MM.1S (cell line): ENCODE data around the gene TP53I13.

Experiments
- DNase-seq: peaks from one replicate; pipeline ENCODE4 v3.0.0-alpha.2; 2015
- H2AFZ ChIP-seq: fragments of 300-600 bp; sonication (generic); 2 replicates; pipeline ENCODE4 v1.6.0; 2016; ENCODE audit warnings: antibody characterized with exemption, low read length
- H3F3A ChIP-seq: fragments of 300-600 bp; sonication (generic); 2 replicates; pipeline ENCODE4 v1.6.1; 2016; ENCODE audit warnings: mild to moderate bottlenecking, antibody characterized with exemption, low read length, moderate library complexity, mixed read lengths; ENCODE audit not compliant: insufficient read depth
- H3K27ac ChIP-seq: fragments of 300-600 bp; sonication (generic); 2 replicates; pipeline ENCODE4 v1.5.1; 2016; ENCODE audit warnings: mild to moderate bottlenecking, low read length
- H3K27me3 ChIP-seq: fragments of 300-600 bp; sonication (generic); replicated peaks from 2 replicates; pipeline ENCODE4 v1.6.0; 2016; ENCODE audit warnings: low read length; ENCODE audit not compliant: insufficient read depth
- H3K36me3 ChIP-seq: fragments of 300-600 bp; sonication (generic); replicated peaks from 2 replicates; pipeline ENCODE4 v1.6.1; 2016; ENCODE audit warnings: mild to moderate bottlenecking, low read length, mixed read lengths; ENCODE audit not compliant: insufficient read depth
- H3K4me1 ChIP-seq: fragments of 300-600 bp; sonication (generic); 2 replicates; pipeline ENCODE4 v1.6.1; 2016; ENCODE audit warnings: low read length, mixed read lengths
- H3K4me2 ChIP-seq: fragments of 300-600 bp; sonication (generic); 2 replicates; pipeline ENCODE4 v1.6.0; 2016; ENCODE audit warnings: low read depth, low read length
- H3K4me3 ChIP-seq: fragments of 300-600 bp; sonication (generic); 2 replicates; pipeline ENCODE4 v1.5.1; 2016; ENCODE audit warnings: low read length, mixed read lengths
- H3K79me2 ChIP-seq: fragments of 300-600 bp; sonication (generic); 2 replicates; pipeline ENCODE4 v1.6.1; 2016; ENCODE audit warnings: mixed run types, low read length, mixed read lengths
- H3K9ac ChIP-seq: fragments of 300-600 bp; sonication (generic); 2 replicates; pipeline ENCODE4 v1.6.1; 2016; ENCODE audit warnings: low read length, mixed read lengths
- H3K9me2 ChIP-seq: fragments of 300-600 bp; sonication (generic); replicated peaks from 2 replicates; pipeline ENCODE4 v1.6.1; 2016; ENCODE audit warnings: mild to moderate bottlenecking, low read length, mixed read lengths; ENCODE audit not compliant: insufficient read depth
- H3K9me3 ChIP-seq: fragments of 300-600 bp; sonication (generic); replicated peaks from 2 replicates; pipeline ENCODE4 v1.6.1; 2016; ENCODE audit warnings: mild to moderate bottlenecking, low read length, mixed read lengths; ENCODE audit not compliant: insufficient read depth
- H4K20me1 ChIP-seq: fragments of 300-600 bp; sonication (generic); 2 replicates; pipeline ENCODE4 v1.6.1; 2016; ENCODE audit warnings: mild to moderate bottlenecking, low read length, moderate library complexity, mixed read lengths; ENCODE audit not compliant: insufficient read depth
- EZH2 ChIP-seq: fragments of 300-600 bp; sonication (generic); optimal IDR thresholded peaks from 2 replicates; pipeline ENCODE3; 2017; ENCODE audit warnings: low read depth, mild to moderate bottlenecking, antibody characterized with exemption, low read length, mixed read lengths
- EZH2phosphoT487 ChIP-seq: fragments of 300-600 bp; sonication (generic); IDR thresholded peaks from 2 replicates; pipeline ENCODE4 v1.6.1; 2018; ENCODE audit warnings: antibody characterized with exemption, low read length
- TF ChIP-seq, protein P1 (sequence below): fragments of 300-600 bp; sonication (generic); IDR thresholded peaks from 2 replicates; pipeline ENCODE4 v1.5.1; 2016; ENCODE audit warnings: antibody characterized with exemption, low read length, mixed read lengths

TP53I13 gene

DNA sequence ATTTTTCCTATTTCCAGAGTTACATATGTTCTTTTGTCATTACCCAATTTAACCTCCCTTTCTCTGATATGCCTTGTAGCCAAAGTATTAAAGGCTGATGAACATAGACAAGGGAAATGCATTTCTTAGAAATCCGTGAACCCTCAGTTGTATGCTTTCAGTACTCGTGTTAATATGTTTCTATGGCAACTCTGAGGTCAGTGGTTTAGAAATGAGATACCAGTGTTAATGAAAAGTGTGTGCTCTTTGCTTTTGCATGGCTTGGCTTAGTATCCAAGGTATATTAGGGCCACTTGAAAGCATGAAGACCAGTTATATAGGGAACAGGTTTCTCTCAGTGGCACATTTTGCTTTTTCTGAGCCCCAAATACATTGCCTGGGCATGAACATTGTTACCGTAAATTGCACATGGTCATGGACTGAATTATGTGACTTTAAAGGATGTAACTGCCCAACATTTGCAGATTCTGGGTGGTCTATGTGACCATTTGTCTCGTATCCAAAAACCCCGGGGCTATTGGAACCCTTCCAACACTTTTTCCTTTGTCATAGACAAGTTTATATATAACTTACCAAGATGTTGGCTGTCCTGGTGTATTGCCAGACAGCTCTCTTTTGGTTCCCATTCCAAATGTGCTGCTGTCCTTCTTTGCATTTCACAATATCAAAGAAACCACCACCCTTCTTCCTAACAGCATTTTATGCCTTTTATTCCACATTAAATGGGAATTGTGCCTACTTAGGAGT, 19.2 kb upstream of the TP53I13 start:
- Histone ChIP-seq H2AFZ (no peak overlapping the region), H3K4me2 (no peak overlapping the region), H3K9ac (no peak overlapping the region), H3K4me1 (no peaks in the 10 kb centered on the region), H3K27ac (no peak overlapping the region), H3F3A (no peaks in the 10 kb centered on the region), H3K27me3 (no peaks in the 10 kb centered on the region), H4K20me1 (no peaks in the 10 kb centered on the region), H3K79me2 (no peaks in the 10 kb centered on the region), H3K4me3 (no peak overlapping the region), H3K36me3 (no peaks in the 10 kb centered on the region), H3K9me2 (no peaks in the 10 kb centered on the region), H3K9me3 (no peaks in the 10 kb centered on the region)
- DNase-seq = no peak
- TF ChIP-seq EZH2 (no peak), EZH2phosphoT487 (no peak)
- TF ChIP-seq, protein P1, sequence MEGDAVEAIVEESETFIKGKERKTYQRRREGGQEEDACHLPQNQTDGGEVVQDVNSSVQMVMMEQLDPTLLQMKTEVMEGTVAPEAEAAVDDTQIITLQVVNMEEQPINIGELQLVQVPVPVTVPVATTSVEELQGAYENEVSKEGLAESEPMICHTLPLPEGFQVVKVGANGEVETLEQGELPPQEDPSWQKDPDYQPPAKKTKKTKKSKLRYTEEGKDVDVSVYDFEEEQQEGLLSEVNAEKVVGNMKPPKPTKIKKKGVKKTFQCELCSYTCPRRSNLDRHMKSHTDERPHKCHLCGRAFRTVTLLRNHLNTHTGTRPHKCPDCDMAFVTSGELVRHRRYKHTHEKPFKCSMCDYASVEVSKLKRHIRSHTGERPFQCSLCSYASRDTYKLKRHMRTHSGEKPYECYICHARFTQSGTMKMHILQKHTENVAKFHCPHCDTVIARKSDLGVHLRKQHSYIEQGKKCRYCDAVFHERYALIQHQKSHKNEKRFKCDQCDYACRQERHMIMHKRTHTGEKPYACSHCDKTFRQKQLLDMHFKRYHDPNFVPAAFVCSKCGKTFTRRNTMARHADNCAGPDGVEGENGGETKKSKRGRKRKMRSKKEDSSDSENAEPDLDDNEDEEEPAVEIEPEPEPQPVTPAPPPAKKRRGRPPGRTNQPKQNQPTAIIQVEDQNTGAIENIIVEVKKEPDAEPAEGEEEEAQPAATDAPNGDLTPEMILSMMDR = no peak

DNA sequence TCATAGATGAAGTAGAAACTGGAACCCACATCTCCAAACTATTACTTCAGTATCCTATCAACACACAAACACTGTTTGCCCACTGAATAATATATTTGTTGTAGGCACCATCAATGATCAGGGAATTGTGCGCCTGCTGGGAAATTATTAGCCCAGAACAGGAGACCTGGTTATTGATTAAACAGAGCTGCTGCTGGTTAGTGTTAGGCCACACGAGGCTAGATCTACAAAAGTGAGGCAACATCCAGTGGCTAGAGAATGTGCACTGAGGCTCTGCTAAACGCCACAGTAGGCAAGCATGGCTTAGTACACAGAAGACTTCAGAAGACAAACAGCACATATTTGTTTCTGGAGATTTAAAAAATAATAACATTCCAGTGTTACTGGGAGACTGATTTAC, 12.7 kb upstream of the TP53I13 start:
- no peak overlapping the region for H3K9ac ChIP-seq
- DNase-seq = no peak
- peaks cover 9% of the 10 kb centered on the region; the same call in 1 of the 2 replicates for H3F3A ChIP-seq
- no peaks in the 10 kb centered on the region for H3K9me2 ChIP-seq
- H3K9me3 ChIP-seq = no peaks in the 10 kb centered on the region
- no peaks in the 10 kb centered on the region for H3K36me3 ChIP-seq
- TF ChIP-seq, protein P1 = no peak
- TF ChIP-seq EZH2phosphoT487 = no peak
- no peak for TF ChIP-seq EZH2
- no peak overlapping the region for H3K4me3 ChIP-seq
- H3K27ac ChIP-seq = no peak overlapping the region
- no peak overlapping the region for H3K4me2 ChIP-seq
- peaks cover 5% of the 10 kb centered on the region; the same call in 1 of the 2 replicates for H3K4me1 ChIP-seq
- H2AFZ ChIP-seq = no peak overlapping the region
- H4K20me1 ChIP-seq = no peaks in the 10 kb centered on the region
- no peaks in the 10 kb centered on the region for H3K79me2 ChIP-seq
- H3K27me3 ChIP-seq = no peaks in the 10 kb centered on the region

DNA sequence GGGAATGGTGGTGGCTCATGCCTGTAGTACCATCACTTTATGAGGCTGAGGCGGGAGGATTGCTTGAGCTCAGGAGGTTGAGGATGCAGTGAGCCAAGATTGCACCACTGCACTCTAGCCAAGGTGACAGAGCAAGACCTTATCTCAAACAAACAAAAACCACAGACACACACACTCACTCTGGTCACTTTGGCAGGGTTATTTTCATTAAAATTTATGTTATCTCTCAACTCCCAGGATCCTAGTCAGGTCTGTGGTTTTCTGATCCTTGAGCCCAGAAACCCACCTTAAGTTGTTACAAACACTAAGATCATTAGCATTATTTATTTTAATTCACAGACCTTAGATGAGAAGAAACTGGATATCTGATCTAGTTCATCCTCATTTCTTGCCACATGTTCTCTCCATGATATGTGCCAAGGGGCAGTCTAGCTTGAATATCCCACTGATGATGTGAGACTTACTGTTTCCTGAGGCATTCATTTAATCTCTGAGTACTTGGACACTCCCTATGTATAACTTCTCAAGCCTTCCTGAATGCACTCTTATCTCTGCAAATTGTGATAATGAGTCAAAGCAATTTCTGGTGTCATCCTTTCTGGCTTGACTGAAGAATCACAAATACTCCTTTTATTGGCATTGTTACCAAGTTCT, 11.3 kb upstream of the TP53I13 start:
- H3K4me2 ChIP-seq = no peak overlapping the region
- no peak overlapping the region for H3K9ac ChIP-seq
- no peaks in the 10 kb centered on the region for H3K27me3 ChIP-seq
- H4K20me1 ChIP-seq = no peaks in the 10 kb centered on the region
- H2AFZ ChIP-seq = no peak overlapping the region
- H3K4me1 ChIP-seq = peaks cover 5% of the 10 kb centered on the region; the same call in 1 of the 2 replicates
- H3K9me3 ChIP-seq = no peaks in the 10 kb centered on the region
- no peaks in the 10 kb centered on the region for H3K36me3 ChIP-seq
- H3F3A ChIP-seq = peaks cover 11% of the 10 kb centered on the region; the same call in 1 of the 2 replicates
- H3K79me2 ChIP-seq = no peaks in the 10 kb centered on the region
- TF ChIP-seq EZH2phosphoT487 (no peak), EZH2 (no peak)
- TF ChIP-seq, protein P1 = no peak
- DNase-seq = no peak
- H3K27ac ChIP-seq = no peak overlapping the region
- H3K9me2 ChIP-seq = no peaks in the 10 kb centered on the region
- no peak overlapping the region for H3K4me3 ChIP-seq
